Loucy (cell line): ENCODE data around the gene SCN7A.

Experiments
- CTCF ChIP-seq: fragments of 200-600 bp; sonication (generic); conservative IDR thresholded peaks from 2 replicates; pipeline ENCODE4 v1.5.1; 2014; ENCODE audit warnings: mild to moderate bottlenecking, antibody characterized with exemption, low read length
- EZH2phosphoT487 ChIP-seq: fragments of 200-600 bp; IDR thresholded peaks from 2 replicates; pipeline ENCODE4 v1.6.1; 2018; ENCODE audit warnings: antibody characterized with exemption, mild to moderate bottlenecking, moderate library complexity, borderline replicate concordance

- no peak for TF ChIP-seq CTCF
- no peak for TF ChIP-seq EZH2phosphoT487
These were observed 61.7 kb downstream of the SCN7A start for GRCh38 chr2:166432331-166432730.
